Measurements from ENCODE around the gene CNTN4.

Gene CNTN4

GRCh38 chr3:2274526-2274925, 175.9 kb downstream of the CNTN4 start:
- DNase-seq: no peak

DNA sequence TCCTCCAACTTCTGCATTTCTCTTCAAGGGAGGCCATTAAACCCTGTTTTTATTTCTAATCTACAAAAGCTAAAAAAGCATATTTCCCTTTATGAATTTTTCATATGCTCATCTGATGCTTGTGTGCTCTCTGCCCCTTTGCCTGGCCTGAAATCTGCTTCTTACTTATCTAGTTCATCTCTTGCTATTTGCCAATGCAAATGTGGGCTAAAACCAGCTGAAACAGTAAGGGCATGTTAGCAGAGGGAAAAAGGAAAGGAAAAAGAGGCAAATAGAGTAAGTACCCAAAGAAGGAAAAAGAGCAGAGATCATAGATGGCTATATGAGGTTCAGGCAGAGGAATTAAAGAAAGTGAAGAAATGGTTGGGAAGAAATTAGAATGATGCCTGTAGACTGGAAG, 185.2 kb downstream of the CNTN4 start:
- DNase-seq: no peak

GRCh38 chr3:2300938-2301337, 202.3 kb downstream of the CNTN4 start:
- no peak for DNase-seq

DNA sequence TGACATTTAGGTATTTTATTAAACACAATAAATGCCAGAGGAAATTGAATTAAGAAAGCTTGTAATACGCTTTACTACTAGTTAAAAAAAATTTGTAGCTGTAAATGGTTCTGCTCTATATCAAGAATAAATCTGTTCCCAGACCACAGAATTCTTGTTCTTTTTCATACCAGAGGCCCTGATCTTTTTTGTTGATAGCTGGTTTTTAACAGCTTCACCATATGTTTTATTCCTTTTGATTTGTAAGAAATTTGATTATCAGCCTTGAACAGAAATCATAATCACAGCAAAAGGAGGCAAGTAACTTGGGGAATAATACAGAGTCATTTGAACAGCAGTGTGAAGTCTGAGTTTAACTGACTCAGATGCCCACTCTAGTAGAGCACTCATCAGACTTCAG, 202.7 kb downstream of the CNTN4 start:
- no peak for DNase-seq

- DNase-seq: no peak
These were observed 204.9 kb downstream of the CNTN4 start for GRCh38 chr3:2303566-2303965.

- no peak for DNase-seq
These were observed 212.4 kb downstream of the CNTN4 start for GRCh38 chr3:2311022-2311421.

GRCh38 chr3:2317521-2317920, 218.9 kb downstream of the CNTN4 start:
- no peak for DNase-seq

DNA sequence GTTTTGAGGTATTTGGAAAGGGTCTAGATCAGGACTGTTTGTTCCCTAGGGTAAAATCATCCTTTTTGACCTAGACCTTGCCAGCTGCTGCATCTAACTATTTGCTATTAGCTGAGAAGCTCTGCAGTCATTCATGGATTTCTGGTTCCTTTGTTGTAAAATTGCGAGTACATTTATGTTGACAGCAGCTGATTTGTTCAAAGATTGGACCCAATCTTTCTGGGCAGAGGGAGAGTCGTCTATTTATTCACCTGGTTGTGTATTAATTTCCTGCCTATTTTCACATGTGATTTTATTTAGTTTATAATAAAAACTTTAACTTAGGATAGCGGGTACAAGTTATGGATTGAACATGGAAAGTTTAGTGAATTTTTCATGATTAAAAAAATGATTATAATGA, 236.3 kb downstream of the CNTN4 start:
- DNase-seq: no peak

DNA sequence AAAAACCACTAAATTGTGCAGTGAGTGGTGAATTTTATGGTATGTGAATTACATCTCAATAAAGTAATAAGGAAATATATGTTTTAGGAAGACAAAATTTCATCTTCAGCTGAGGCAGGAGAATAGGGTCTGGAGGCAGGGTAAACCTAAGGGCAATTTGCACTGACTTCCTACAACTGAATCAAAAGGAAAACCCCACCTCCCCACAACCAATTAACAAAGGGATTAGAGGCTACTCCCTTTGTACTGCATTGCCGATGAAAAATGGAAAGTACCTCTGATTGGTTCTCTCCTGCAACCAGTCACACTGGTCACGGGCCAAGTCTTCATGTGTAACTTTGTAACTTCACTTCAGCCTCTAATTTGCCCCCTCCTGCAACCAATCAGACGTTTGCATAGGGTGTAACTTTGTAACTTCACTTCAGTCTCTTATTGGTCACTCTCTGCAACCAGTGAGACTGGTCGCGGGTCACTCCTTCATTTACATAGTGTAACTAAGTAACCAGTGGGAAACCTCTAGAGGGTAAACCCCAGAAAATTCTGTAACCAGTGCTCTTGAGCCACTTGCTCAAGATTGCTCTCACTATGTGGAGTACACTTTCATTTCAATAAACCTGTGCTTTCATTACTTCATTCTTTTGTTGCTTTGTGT, 244.5 kb downstream of the CNTN4 start:
- no peak for DNase-seq

- no peak for DNase-seq
These were observed 253.6 kb downstream of the CNTN4 start for GRCh38 chr3:2352134-2352762.

DNA sequence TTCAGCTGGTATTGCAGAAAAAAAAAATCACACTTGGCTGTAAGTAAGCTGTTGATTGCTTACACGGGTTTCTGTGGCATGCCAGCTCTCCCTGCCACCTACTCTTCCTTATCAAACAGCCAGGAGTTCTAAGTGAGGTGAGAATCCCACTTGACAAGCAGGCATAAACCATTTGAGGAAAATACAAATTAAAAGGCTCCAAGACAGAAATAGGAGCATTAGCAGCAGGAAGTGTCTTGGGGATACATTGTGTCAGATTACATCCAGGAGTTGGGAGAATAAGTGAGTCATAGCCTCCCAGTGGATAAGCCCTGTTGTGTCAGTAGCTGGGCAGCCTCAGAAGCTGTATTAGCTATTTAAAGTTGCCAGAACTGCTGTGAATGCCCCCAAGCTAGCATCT, 256.0 kb downstream of the CNTN4 start:
- DNase-seq: no peak

GRCh38 chr3:2356298-2356950, 257.8 kb downstream of the CNTN4 start:
- DNase-seq: no peak

GRCh38 chr3:2360815-2361214, 262.1 kb downstream of the CNTN4 start:
- DNase-seq: no peak

- DNase-seq: no peak
These were observed 263.5 kb downstream of the CNTN4 start for GRCh38 chr3:2362122-2362521.

GRCh38 chr3:2363854-2364253, 265.2 kb downstream of the CNTN4 start:
- DNase-seq: no peak

DNA sequence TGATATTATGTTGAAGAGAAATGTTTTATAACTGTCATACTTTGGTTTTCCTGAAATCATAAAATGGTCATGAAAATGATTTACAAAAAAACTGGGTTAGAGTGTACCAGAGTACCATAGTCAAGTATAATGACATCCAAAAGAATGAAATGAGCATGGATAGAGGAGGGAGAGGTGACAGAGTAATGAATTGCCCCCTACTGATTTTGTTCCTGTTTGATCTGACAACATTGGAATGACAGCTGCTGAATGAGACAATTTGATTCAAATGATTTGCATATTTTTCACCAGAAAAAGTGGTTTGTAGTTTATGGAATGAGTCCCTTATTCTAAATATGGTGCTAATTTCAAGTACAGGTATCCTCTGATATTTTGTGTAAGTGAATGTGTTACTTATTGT, 271.7 kb downstream of the CNTN4 start:
- DNase-seq: no peak

DNA sequence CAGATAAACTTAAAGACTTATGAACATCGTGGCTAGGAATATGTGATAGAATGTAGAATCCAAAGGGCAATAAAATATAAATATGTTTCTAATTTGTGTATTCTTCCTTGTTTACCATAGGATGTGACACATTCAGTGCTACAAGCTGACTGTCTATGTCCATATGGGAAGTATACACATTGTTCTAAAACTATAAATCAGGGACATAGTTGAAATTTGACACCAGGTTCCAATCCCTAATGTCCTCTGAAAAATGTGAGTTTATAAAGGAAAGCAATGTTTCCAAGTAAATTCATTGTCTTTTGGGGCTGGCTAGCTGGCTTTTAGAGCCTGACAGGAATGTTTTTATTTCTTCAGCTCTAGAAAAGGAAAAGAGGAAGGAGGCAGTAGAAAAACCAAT, 273.6 kb downstream of the CNTN4 start:
- DNase-seq: no peak

DNA sequence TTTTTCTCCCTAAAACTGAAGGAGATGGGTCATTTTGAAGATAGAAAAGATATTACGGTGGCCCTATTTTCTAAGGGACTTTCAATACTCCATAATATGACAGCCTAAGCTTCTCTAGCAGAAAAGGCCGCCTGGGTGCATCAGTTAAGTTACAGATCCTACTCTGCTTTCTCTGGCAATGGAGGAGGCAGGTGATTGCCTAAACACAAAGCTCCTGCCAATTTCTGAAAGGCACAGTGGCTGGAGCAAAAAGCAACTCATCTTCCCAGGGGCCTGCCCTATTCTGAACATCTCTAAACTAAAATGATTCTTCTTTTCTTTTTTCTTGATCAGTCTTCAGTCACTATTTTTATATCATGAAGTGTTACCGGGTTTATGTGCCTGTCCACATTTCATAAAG, 276.7 kb downstream of the CNTN4 start:
- no peak for DNase-seq

GRCh38 chr3:2377281-2377680, 278.6 kb downstream of the CNTN4 start:
- no peak for DNase-seq

DNA sequence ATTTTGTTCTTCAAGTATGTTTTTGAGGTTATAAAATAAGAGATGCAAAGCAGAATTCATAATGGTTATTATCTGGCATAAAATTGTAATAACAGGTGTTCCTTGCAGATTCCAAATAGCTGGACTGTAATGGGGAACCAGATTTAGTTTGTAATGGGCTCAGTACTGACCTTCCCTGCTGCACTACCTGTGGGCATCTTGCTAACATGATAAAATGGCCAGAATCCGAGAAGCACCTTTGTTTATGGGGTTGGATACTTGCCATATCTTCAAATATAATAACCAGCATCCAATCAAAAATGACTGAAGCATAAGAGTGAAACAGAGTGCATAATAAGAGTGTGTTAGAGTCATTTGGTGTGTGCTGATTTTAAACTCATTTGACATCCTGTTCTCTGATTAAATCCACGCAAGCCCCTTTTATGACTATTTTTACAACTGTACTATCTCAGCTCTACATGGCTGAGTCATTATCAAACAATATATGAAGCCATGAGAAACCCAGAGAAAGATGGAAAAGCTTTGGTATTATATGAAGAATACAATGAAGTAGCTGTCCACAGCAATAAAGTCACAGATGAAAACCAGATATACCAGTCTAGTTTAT, 292.4 kb downstream of the CNTN4 start:
- no peak for DNase-seq

- DNase-seq: no peak
These were observed 293.2 kb downstream of the CNTN4 start for GRCh38 chr3:2391896-2392295.

DNA sequence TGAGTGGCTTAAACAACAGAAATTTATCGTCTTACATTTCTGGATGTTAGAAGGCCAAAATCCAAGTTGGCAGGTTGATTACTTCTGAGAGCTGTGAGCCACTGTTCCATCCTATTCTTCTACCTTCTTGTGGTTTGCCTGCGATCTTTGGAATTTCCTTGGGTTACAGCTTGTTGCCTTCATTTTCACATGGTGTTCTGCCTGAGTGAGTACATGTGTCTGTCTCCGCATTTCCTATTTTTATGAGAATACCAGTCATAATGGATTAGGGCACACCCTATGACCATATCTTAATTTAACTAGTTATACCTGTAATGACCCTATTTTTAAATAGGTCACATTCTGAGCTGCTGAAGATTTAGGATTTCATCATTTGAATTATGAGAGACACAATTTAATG, 294.3 kb downstream of the CNTN4 start:
- no peak for DNase-seq

GRCh38 chr3:2415083-2415482, 316.4 kb downstream of the CNTN4 start:
- DNase-seq: no peak

GRCh38 chr3:2420919-2421318, 322.3 kb downstream of the CNTN4 start:
- no peak for DNase-seq
